Measurements from ENCODE around the gene TRAPPC12.

TRAPPC12 gene

GRCh38 chr2:3414133-3414860 lies 34.8 kb downstream of the TRAPPC12 start:
- TF ChIP-seq CTCF (IDR thresholded peaks at IDR 0.05; ENCODE audit: low read depth, low read length): no peak
- H3K4me3 ChIP-seq (replicated peaks in 1 of 2; ENCODE audit: low read depth in 2 of 2, low read length in 2 of 2): no peak overlapping the region
- no peak for DNase-seq (ENCODE audit: low read depth in 2 of 2)

GRCh38 chr2:3418766-3419404 lies 39.4 kb downstream of the TRAPPC12 start:
- no peak overlapping the region for H3K4me3 ChIP-seq (replicated peaks in 1 of 2; ENCODE audit: low read depth in 2 of 2, low read length in 2 of 2)
- TF ChIP-seq CTCF (IDR thresholded peaks at IDR 0.05; ENCODE audit: low read depth, low read length): no peak
- no peak for DNase-seq (ENCODE audit: low read depth in 2 of 2)

GRCh38 chr2:3420076-3420768 lies 40.7 kb downstream of the TRAPPC12 start:
- no peak overlapping the region for H3K4me3 ChIP-seq (replicated peaks in 1 of 2; ENCODE audit: low read depth in 2 of 2, low read length in 2 of 2)
- DNase-seq (ENCODE audit: low read depth in 2 of 2): no peak
- no peak for TF ChIP-seq CTCF (IDR thresholded peaks at IDR 0.05; ENCODE audit: low read depth, low read length)

GRCh38 chr2:3420769-3421397 lies 41.4 kb downstream of the TRAPPC12 start:
- no peak for DNase-seq (ENCODE audit: low read depth in 2 of 2)
- no peak overlapping the region for H3K4me3 ChIP-seq (replicated peaks in 1 of 2; ENCODE audit: low read depth in 2 of 2, low read length in 2 of 2)
- TF ChIP-seq CTCF (IDR thresholded peaks at IDR 0.05; ENCODE audit: low read depth, low read length): no peak

GRCh38 chr2:3421580-3421979 lies 42.1 kb downstream of the TRAPPC12 start:
- DNase-seq (ENCODE audit: low read depth in 2 of 2): no peak
- no peak for TF ChIP-seq CTCF (IDR thresholded peaks at IDR 0.05; ENCODE audit: low read depth, low read length)
- no peak overlapping the region for H3K4me3 ChIP-seq (replicated peaks in 1 of 2; ENCODE audit: low read depth in 2 of 2, low read length in 2 of 2)

- H3K4me3 ChIP-seq (replicated peaks in 1 of 2; ENCODE audit: low read depth in 2 of 2, low read length in 2 of 2): no peak overlapping the region
- TF ChIP-seq CTCF (IDR thresholded peaks at IDR 0.05; ENCODE audit: low read depth, low read length): no peak
- DNase-seq (ENCODE audit: low read depth in 2 of 2): no peak
Observed at GRCh38 chr2:3422161-3422779, 42.8 kb downstream of the TRAPPC12 start.
